GM12878 (cell line): ENCODE measurements around the gene SPPL3. TPM values are rescaled to one million over a fixed set of nuclear protein-coding genes. Genes with fewer than 3 reads are reported as not detected.
"Not testable (repeated sequence)": the region's sequence is repeated elsewhere in the genome, so short reads cannot be mapped to it uniquely, and the experiment has no call there.

Experiments used
- ATAC-seq: fragments of 200-7000 bp; cut with Tn5 transposase; 3 replicates; pipeline ENCODE4 v1.9.1; 2020; ENCODE audit warnings: mild to moderate bottlenecking, moderate library complexity
- BruUV-seq: library from RNA; stranded (reverse); fragments of 400-500 nt; replicated peaks from 2 replicates; lab custom pipeline; 2021; lab: Mats Ljungman, UMichigan
- CTCF ChIA-PET: fragments of 300-600 bp; sonication (Branson Sonifier 250); formaldehyde crosslinking; extraction: SDS; loops from one replicate; lab custom pipeline; 2021; ENCODE audit warnings: inconsistent platforms; lab: Yijun Ruan, JAX
- POLR2A ChIA-PET: fragments of 350-600 bp; formaldehyde crosslinking; extraction: SDS; loops from one replicate; lab custom pipeline; 2021; ENCODE audit warnings: inconsistent platforms; lab: Charles Lee
- RAD21 ChIA-PET: fragments of 300-600 bp; sonication (Branson Sonifier 250); formaldehyde crosslinking; loops from one replicate; lab custom pipeline; 2023; ENCODE audit warnings: antibody characterized with exemption; ENCODE audit not compliant: unreplicated experiment; lab: Charles Lee
- SMC1A ChIA-PET: fragments of 300-600 bp; sonication (Branson Sonifier 250); formaldehyde crosslinking; loops from one replicate; lab custom pipeline; 2023; ENCODE audit not compliant: unreplicated experiment, uncharacterized antibody; lab: Charles Lee
- DNase-seq: peaks from one replicate; pipeline ENCODE4 v3.0.0-alpha.2; 2011; ENCODE audit warnings: low read depth, low spot score
- FAIRE-seq: peaks from 3 replicates; lab custom pipeline; 2011; peaks lifted over from hg19 to GRCh38; lab: Jason Lieb, UNC
- H2AFZ ChIP-seq: 2 replicates; pipeline ENCODE4 v1.6.0; 2011; ENCODE audit warnings: low read depth, low read length, control low read depth; ENCODE audit not compliant: control insufficient read depth
- H3K27ac ChIP-seq: 2 replicates; pipeline ENCODE4 v1.5.1; 2011; ENCODE audit warnings: control low read depth; ENCODE audit not compliant: control insufficient read depth, insufficient read depth
- H3K27me3 ChIP-seq, 2 experiments: replicated peaks in 1 of 2; 2 replicates each; pipeline versions ENCODE4 v1.6.0 to v1.6.1; 2011; ENCODE audit warnings: low read length in 1 of 2; ENCODE audit not compliant: control insufficient read depth in 2 of 2, insufficient read depth in 2 of 2
- H3K36me3 ChIP-seq, 2 experiments: 2 replicates each; pipeline ENCODE4 v1.5.1; 2011; ENCODE audit warnings: low read length in 1 of 2; ENCODE audit not compliant: control insufficient read depth in 2 of 2, insufficient read depth in 2 of 2
- H3K4me1 ChIP-seq: 2 replicates; pipeline ENCODE4 v1.6.1; 2011; ENCODE audit warnings: mild to moderate bottlenecking, low read length, moderate library complexity, mixed read lengths; ENCODE audit not compliant: control insufficient read depth, insufficient read depth
- H3K4me2 ChIP-seq: 2 replicates; pipeline ENCODE4 v1.6.0; 2011; ENCODE audit warnings: control low read depth; ENCODE audit not compliant: control insufficient read depth, insufficient read depth
- H3K4me3 ChIP-seq: fragments of 200-600 bp; sonication (generic); 2 replicates; pipeline ENCODE4 v1.5.1; 2016
- H3K79me2 ChIP-seq: 2 replicates; pipeline ENCODE4 v1.6.0; 2011; ENCODE audit warnings: low read length; ENCODE audit not compliant: control insufficient read depth, insufficient read depth
- H3K9ac ChIP-seq: 2 replicates; pipeline ENCODE4 v1.8.0; 2011; ENCODE audit warnings: low read length, control low read depth, mixed read lengths; ENCODE audit not compliant: control insufficient read depth, insufficient read depth
- H3K9me3 ChIP-seq: replicated peaks from 3 replicates; pipeline ENCODE4 v1.5.1; 2011; ENCODE audit warnings: mild to moderate bottlenecking, low read length; ENCODE audit not compliant: control insufficient read depth, insufficient read depth
- H4K20me1 ChIP-seq: 2 replicates; pipeline ENCODE4 v1.6.0; 2011; ENCODE audit not compliant: control insufficient read depth, insufficient read depth
- CHD2 ChIP-seq: IDR thresholded peaks from 2 replicates; pipeline ENCODE4 v1.6.1; 2011; ENCODE audit warnings: low read depth, low read length, improper control_type of control experiment, borderline replicate concordance
- E2F8 ChIP-seq: fragments of 450-650 bp; IDR thresholded peaks from 2 replicates; pipeline ENCODE4 v1.6.1; 2018; ENCODE audit warnings: mild to moderate bottlenecking, low read depth, moderate library complexity; ENCODE audit not compliant: partially characterized antibody
- JUNB ChIP-seq: IDR thresholded peaks from 2 replicates; pipeline ENCODE4 v1.6.1; 2016; ENCODE audit warnings: antibody characterized with exemption, mild to moderate bottlenecking
- PBX3 ChIP-seq: IDR thresholded peaks from 2 replicates; pipeline ENCODE4 v1.6.1; 2011; ENCODE audit warnings: mild to moderate bottlenecking, low read depth, low read length, moderate library complexity; ENCODE audit not compliant: insufficient replicate concordance
- RCOR1 ChIP-seq: conservative IDR thresholded peaks from 2 replicates; pipeline ENCODE4 v1.6.1; 2012; ENCODE audit warnings: low read depth, low read length, improper control_type of control experiment
- SIX5 ChIP-seq: IDR thresholded peaks from 2 replicates; pipeline ENCODE4 v1.6.1; 2011; ENCODE audit warnings: mild to moderate bottlenecking, low read depth, low read length, moderate library complexity; ENCODE audit not compliant: severe bottlenecking
- SPI1 ChIP-seq: IDR thresholded peaks from 2 replicates; pipeline ENCODE4 v1.6.1; 2011; ENCODE audit warnings: low read depth, mild to moderate bottlenecking, low read length, moderate library complexity, borderline replicate concordance; ENCODE audit not compliant: insufficient read depth
- SREBF1 ChIP-seq: IDR thresholded peaks from 2 replicates; pipeline ENCODE4 v1.6.1; 2012; ENCODE audit warnings: mild to moderate bottlenecking, low read length
- ZNF384 ChIP-seq: IDR thresholded peaks from 2 replicates; pipeline ENCODE4 v1.6.1; 2012; ENCODE audit warnings: low read depth, mild to moderate bottlenecking, low read length, improper control_type of control experiment, borderline replicate concordance
- WGBS: methylation state at CpG from one replicate; pipeline ENCODE4 v1.1.6; 2016; ENCODE audit warnings: low lambda C conversion rate; ENCODE audit not compliant: insufficient replicate concordance, insufficient coverage; ENCODE audit errors: missing lambda C conversion rate; 5-methylcytosine and 5-hydroxymethylcytosine counted together
- in situ Hi-C: fragments of 300-500 bp; cut with MboI; formaldehyde crosslinking; loops from 9 replicates; pipeline ENCODE4 v1.14.3; 2018; ENCODE audit warnings: mixed read lengths
- intact Hi-C: fragments of 100-400 bp; cut with micrococcal nuclease; formaldehyde crosslinking; loops from one replicate; pipeline ENCODE4 v1.14.2; 2022; ENCODE audit not compliant: unreplicated experiment
- polyA plus RNA-seq, 11 experiments: library from polyadenylated mRNA; depleted of rRNA in 4 of 11; unstranded in 6 of 11; stranded (reverse) in 5 of 11; fragments of >200 nt; fragmentation: Nextera tagmentation in 4 of 11; fragmentation: Illumina TruSeq in 1 of 11; extraction: Ambion mirVana in 4 of 11; extraction: Trizol in 1 of 11; gene quantifications; 1 replicate in 1 of 11; 2 replicates in 10 of 11; pipeline versions ENCODE4 v1.2.1 to v1.2.3, GENCODE V29; 2011 to 2016; ENCODE audit warnings: inconsistent platforms in 2 of 11, missing spikeins in 2 of 11, low read depth in 1 of 11
- total RNA-seq, 4 experiments: library from RNA; depleted of rRNA in 3 of 4; stranded (reverse); fragments of >200 nt in 3 of 4; fragmentation: Illumina TruSeq in 1 of 4; extraction: Trizol in 1 of 4; gene quantifications; 2 replicates each; pipeline versions ENCODE4 v1.2.1 to v1.2.3, GENCODE V29; 2013 to 2021

The SPPL3 gene
- total and polyA plus RNA-seq, 10 of the 15 experiments (the other 5 are each of a cell fraction or from before 2014, with no cell fraction given) = 4.3 to 45.5 (median 11.7) TPM

DNA sequence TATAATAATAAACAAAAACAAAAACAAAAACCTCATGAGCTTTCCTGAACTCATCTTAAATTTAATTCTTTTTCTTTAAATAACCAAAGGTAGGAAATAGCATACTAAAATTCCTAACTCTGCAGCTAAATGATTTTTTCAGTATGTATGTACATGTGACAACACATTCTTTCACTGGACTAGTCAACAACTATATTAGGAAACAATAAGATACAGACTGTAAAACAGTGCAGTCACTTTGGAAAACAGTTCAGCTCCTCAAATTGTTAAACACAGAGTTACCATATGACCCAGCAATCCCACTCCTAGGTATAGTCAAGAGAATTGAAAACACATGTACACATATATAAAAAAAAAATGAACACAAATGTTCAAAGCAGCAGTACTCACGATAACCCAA is 64.7 kb downstream of the SPPL3 start:
- Histone ChIP-seq H3K4me1 (peaks cover 31% of the 10 kb centered on the region), H3K4me3 (no peak overlapping the region), H2AFZ (no peak overlapping the region), H3K27ac (no peak overlapping the region), H3K9ac (no peak overlapping the region), H3K27me3 (no peaks in the 10 kb centered on the region), H3K9me3 (no peaks in the 10 kb centered on the region; the same call in 2 of the 3 replicates), H3K4me2 (no peak overlapping the region), H3K79me2 (peaks cover 50% of the 10 kb centered on the region), H3K36me3 (no peaks in the 10 kb centered on the region; a peak in 1 of 4 replicates), H4K20me1 (no peaks in the 10 kb centered on the region)
- RAD21 ChIA-PET = interaction anchor here (0.9 to 1.4 kb wide), 3 partner anchors 32 to 132 kb away, joined by 3 to 6 read pairs (median 4); no protein-coding TSS in a partner anchor
- in situ Hi-C loops (no loop called here), intact Hi-C loops (no loop called here)
- no peak for TF ChIP-seq PBX3
- no peak for TF ChIP-seq SPI1
- TF ChIP-seq JUNB = no peak
- TF ChIP-seq E2F8 = no peak
- TF ChIP-seq SREBF1 = no peak
- no peak for TF ChIP-seq RCOR1
- no peak for TF ChIP-seq CHD2
- no peak for TF ChIP-seq ZNF384
- TF ChIP-seq SIX5 = no peak
- 100% methylated on average over 1 of the region's 1 CpG for WGBS
- ATAC-seq (no peak), FAIRE-seq (no peak), DNase-seq (no peak)
- CTCF ChIA-PET = interaction anchor here (1.4 to 4.0 kb wide), 4 partner anchors 8 to 41 kb away, joined by 3 to 21 read pairs (median 8); no protein-coding TSS in a partner anchor
- BruUV-seq = no TSS peak
- POLR2A ChIA-PET = interaction anchor here (0.7 to 1.3 kb wide), 5 partner anchors 10 to 25 kb away, joined by 3 to 4 read pairs (median 4); no protein-coding TSS in a partner anchor
- SMC1A ChIA-PET = interaction anchor here (0.5 to 2.1 kb wide), 7 partner anchors 9 to 290 kb away, joined by 3 to 6 read pairs (median 3); no protein-coding TSS in a partner anchor

DNA sequence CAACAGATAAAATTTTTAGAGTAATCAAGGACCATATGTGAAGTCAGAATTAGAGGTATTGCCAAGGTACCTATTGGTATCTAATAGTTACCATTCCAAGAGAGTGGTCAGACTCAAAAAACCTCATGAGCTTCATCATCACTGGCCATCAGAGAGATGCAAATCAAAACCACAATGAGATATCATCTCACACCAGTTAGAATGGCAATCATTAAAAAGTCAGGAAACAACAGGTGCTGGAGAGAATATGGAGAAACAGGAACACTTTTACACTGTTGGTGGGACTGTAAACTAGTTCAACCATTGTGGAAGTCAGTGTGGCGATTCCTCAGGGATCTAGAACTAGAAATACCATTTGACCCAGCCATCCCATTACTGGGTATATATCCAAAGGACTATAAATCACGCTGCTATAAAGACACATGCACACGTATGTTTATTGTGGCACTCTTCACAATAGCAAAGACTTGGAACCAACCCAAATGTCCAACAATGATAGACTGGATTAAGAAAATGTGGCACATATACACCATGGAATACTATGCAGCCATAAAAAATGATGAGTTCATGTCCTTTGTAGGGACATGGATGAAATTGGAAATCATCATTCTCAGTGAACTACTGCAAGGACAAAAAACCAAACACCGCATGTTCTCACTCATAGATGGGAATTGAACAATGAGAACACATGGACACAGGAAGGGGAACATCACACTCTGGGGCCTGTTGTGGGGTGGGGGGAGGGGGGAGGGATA is 65.4 kb downstream of the SPPL3 start:
- BruUV-seq, H3K27me3 ChIP-seq, FAIRE-seq, H3K36me3 ChIP-seq, H3K9me3 ChIP-seq, H2AFZ ChIP-seq, H3K27ac ChIP-seq, ATAC-seq, intact Hi-C loops, DNase-seq, in situ Hi-C loops, H3K9ac ChIP-seq, H3K4me2 ChIP-seq, H3K4me3 ChIP-seq, H4K20me1 ChIP-seq: not testable (repeated sequence)
- 100% methylated on average over 3 of the region's 4 CpGs for WGBS
- RAD21 ChIA-PET = interaction anchor here (0.9 to 8.7 kb wide), 3 partner anchors 9 to 133 kb away, joined by 3 to 81 read pairs (median 6); no protein-coding TSS in a partner anchor
- POLR2A ChIA-PET = interaction anchor here (0.5 to 6.3 kb wide), 3 partner anchors 10 to 52 kb away, joined by 3 to 71 read pairs (median 4); no protein-coding TSS in a partner anchor
- H3K4me1 ChIP-seq = peaks cover 34% of the 10 kb centered on the region
- peaks cover 49% of the 10 kb centered on the region for H3K79me2 ChIP-seq
- CTCF ChIA-PET = interaction anchor here (1.2 to 4.0 kb wide), 5 partner anchors 9 to 40 kb away, joined by 4 to 21 read pairs (median 7); no protein-coding TSS in a partner anchor
- SMC1A ChIA-PET = interaction anchor here (0.7 to 12.3 kb wide), 8 partner anchors 9 to 40 kb away, joined by 3 to 131 read pairs (median 4); no protein-coding TSS in a partner anchor
